ENCODE results near the gene DNAAF2.
"Not testable (repeated sequence)": the region's sequence is repeated elsewhere in the genome, so short reads cannot be mapped to it uniquely, and the experiment has no call there.

DNAAF2 gene

DNA sequence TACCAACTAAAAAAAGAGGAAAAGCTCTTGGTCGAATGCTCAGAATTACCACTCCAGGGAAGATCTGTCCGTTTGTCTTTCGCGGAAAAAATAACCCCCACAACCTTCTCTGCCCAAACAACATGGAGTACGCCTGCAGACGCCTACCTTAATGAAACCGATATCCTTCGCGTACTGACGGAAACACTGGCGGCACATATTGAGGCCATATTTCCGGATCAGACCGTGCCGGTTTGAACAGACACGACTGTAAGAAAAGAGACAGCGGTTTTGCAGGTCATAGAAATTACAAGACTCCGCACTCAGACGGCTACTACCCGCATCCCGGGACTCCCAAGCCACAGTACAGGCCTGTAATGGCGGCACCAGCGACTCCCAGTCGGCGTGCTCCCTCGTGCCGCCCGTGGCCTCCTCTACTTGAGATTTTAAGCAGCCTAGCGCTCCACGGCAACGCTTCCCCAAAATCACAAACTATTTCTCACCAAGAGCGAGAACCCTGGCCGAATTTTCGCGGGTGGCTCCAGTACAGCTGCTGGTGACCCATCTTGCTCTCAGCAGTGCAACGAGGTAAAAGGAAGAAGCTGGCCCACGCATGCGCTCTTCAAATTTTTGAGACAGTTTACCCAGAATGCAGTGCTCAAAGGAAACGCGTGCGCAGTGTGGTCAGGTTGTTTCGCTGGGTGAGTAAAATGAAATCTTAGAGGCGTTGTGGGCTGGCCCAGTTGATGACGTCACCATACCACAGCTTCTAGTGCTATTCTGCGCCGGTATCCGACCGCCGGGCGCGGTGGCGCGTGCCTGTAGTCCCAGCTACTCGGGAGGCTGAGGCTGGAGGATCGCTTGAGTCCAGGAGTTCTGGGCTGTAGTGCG lies 49.0 kb downstream of the DNAAF2 start, which contains the start of gene RPS29:
RPS29 (minus strand) TSS at position 578 of the 870 bp plus-strand sequence; CDS start at position 544, 34 bp downstream.
- Histone ChIP-seq H3K27me3 (ENCODE audit: insufficient read depth, low read depth) (no peaks in the 10 kb centered on the region), H3K79me2 (ENCODE audit: insufficient read depth, low read depth) (peaks cover 42% of the 10 kb centered on the region), H3K4me1 (ENCODE audit: low read depth, poor library complexity, severe bottlenecking) (peaks cover 26% of the 10 kb centered on the region), H3K4me2 (peak within 1 kb of the TSS; percentile 49), H2AFZ (ENCODE audit: low read depth) (peak within 1 kb of the TSS; percentile 3), H4K20me1 (ENCODE audit: insufficient read depth) (peaks cover 5% of the 10 kb centered on the region), H3K27ac (peak within 1 kb of the TSS; percentile 92), H3K9ac (peak within 1 kb of the TSS; percentile 96), H3K4me3 (IDR thresholded peaks at IDR 0.05; ENCODE audit: insufficient read depth, low read depth, low read length) (no peak within 1 kb of the TSS), H3K36me3 (ENCODE audit: insufficient read depth) (peaks cover 4% of the 10 kb centered on the region; the same call in 1 of the 2 replicates)
- TF ChIP-seq, protein P1, sequence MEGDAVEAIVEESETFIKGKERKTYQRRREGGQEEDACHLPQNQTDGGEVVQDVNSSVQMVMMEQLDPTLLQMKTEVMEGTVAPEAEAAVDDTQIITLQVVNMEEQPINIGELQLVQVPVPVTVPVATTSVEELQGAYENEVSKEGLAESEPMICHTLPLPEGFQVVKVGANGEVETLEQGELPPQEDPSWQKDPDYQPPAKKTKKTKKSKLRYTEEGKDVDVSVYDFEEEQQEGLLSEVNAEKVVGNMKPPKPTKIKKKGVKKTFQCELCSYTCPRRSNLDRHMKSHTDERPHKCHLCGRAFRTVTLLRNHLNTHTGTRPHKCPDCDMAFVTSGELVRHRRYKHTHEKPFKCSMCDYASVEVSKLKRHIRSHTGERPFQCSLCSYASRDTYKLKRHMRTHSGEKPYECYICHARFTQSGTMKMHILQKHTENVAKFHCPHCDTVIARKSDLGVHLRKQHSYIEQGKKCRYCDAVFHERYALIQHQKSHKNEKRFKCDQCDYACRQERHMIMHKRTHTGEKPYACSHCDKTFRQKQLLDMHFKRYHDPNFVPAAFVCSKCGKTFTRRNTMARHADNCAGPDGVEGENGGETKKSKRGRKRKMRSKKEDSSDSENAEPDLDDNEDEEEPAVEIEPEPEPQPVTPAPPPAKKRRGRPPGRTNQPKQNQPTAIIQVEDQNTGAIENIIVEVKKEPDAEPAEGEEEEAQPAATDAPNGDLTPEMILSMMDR (conservative IDR thresholded peaks at IDR 0.05; ENCODE audit: low read depth, low read length): no peak

DNA sequence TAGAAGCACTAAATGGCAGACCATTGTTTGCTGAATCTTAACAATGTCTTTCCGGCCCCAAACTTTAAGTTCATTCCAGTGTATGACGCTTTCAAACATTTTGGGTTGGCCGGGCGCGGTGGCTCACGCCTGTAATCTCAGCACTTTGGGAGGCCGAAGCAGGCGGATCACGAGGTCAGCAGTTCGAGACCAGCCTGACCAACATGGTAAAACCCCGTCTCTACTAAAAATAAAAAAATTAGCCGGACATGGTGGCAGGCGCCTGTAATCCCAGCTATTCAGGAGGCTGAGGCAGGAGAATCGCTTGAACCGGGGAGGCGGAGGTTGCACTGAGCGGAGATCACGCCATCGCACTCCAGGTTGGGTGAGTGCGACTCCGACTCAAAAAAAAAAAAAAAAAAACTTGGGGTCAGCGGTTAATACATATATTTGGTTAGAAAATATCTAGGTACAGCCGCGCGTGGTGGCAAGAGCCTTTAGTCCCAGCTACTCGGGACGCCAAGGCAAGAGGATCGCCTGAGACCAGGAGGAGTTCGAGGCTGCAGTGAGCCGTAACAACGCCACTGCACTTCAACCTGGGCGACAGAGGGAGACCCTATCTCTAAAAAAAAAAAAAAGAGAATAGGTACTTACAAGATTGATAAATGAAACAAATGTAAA lies 49.9 kb downstream of the DNAAF2 start:
- Histone ChIP-seq H3K79me2 (ENCODE audit: insufficient read depth, low read depth) (peaks cover 42% of the 10 kb centered on the region), H3K9ac (peak overlapping the region; percentile 96), H3K4me2 (peak overlapping the region; percentile 37), H3K4me1 (ENCODE audit: low read depth, poor library complexity, severe bottlenecking) (peaks cover 26% of the 10 kb centered on the region), H3K27ac (peak overlapping the region; percentile 92)
- not testable (repeated sequence) for H4K20me1 ChIP-seq (ENCODE audit: insufficient read depth); H3K4me3 ChIP-seq (IDR thresholded peaks at IDR 0.05; ENCODE audit: insufficient read depth, low read depth, low read length); H2AFZ ChIP-seq (ENCODE audit: low read depth); H3K36me3 ChIP-seq (ENCODE audit: insufficient read depth); H3K27me3 ChIP-seq (ENCODE audit: insufficient read depth, low read depth)

DNA sequence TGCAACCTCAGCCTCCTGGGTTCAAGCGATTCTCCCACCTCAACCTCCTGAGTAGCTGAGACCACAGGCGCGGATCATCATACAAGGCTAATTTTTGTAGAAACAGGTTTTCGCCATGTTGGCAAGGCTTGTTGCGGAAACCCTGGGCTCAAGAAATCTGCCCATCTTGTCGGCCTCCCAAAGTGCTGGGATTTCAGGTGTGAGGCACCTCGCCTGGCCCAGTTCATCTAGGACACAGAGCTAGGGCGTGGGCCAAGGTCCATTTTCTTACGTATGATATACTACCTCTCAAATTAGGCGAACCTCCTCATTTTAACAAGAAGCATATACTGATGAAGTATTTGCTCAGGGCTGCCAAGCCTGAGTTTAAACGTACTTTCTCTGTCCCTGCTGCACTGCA lies 51.0 kb downstream of the DNAAF2 start:
- Histone ChIP-seq H3K27me3 (ENCODE audit: insufficient read depth, low read depth) (no peaks in the 10 kb centered on the region), H3K79me2 (ENCODE audit: insufficient read depth, low read depth) (peaks cover 42% of the 10 kb centered on the region), H4K20me1 (ENCODE audit: insufficient read depth) (peaks cover 5% of the 10 kb centered on the region), H3K4me1 (ENCODE audit: low read depth, poor library complexity, severe bottlenecking) (peaks cover 26% of the 10 kb centered on the region), H3K9ac (no peak overlapping the region), H2AFZ (ENCODE audit: low read depth) (no peak overlapping the region), H3K36me3 (ENCODE audit: insufficient read depth) (peaks cover 4% of the 10 kb centered on the region; the same call in 1 of the 2 replicates), H3K27ac (no peak overlapping the region), H3K4me3 (IDR thresholded peaks at IDR 0.05; ENCODE audit: insufficient read depth, low read depth, low read length) (no peak overlapping the region), H3K4me2 (peak overlapping the region; percentile 37; the same call in 1 of the 2 replicates)
- TF ChIP-seq, protein P1 (conservative IDR thresholded peaks at IDR 0.05; ENCODE audit: low read depth, low read length): no peak

DNA sequence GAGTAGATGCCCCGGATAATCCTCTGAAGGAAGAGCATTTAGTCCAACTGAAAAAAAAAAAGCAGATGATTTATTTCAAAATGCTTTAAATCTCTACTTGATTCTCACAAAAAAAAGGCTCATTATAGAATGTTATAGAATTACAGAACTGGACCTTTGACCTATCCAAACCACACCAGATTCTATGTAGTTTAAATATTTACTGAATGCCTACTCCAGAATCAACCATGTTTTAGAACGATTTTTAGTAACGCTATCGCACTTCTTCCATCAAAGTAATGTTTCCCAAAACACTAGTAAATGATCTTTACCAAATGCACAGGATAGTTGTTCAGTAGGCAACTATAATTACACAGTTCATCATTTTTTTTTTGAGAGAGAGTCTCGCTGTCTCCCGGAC lies 51.4 kb downstream of the DNAAF2 start:
- Histone ChIP-seq H3K27me3 (ENCODE audit: insufficient read depth, low read depth) (no peaks in the 10 kb centered on the region), H3K27ac (no peak overlapping the region), H3K4me3 (IDR thresholded peaks at IDR 0.05; ENCODE audit: insufficient read depth, low read depth, low read length) (no peak overlapping the region), H3K79me2 (ENCODE audit: insufficient read depth, low read depth) (peaks cover 42% of the 10 kb centered on the region), H3K9ac (no peak overlapping the region), H3K4me1 (ENCODE audit: low read depth, poor library complexity, severe bottlenecking) (peaks cover 26% of the 10 kb centered on the region), H3K36me3 (ENCODE audit: insufficient read depth) (peaks cover 4% of the 10 kb centered on the region; the same call in 1 of the 2 replicates), H3K4me2 (no peak overlapping the region), H4K20me1 (ENCODE audit: insufficient read depth) (peaks cover 5% of the 10 kb centered on the region), H2AFZ (ENCODE audit: low read depth) (no peak overlapping the region)
- TF ChIP-seq, protein P1 (conservative IDR thresholded peaks at IDR 0.05; ENCODE audit: low read depth, low read length): no peak
